ENCODE measurements around the gene RNF5.
"Not testable (repeated sequence)": the region's sequence is repeated elsewhere in the genome, so short reads cannot be mapped to it uniquely, and the experiment has no call there.

Gene RNF5

GRCh38 chr6:32208996-32209395 is 30.8 kb downstream of the RNF5 start:
- no peak for TF ChIP-seq POLR2AphosphoS5 (IDR thresholded peaks at IDR 0.05; ENCODE audit: low read depth, low read length)
- TF ChIP-seq TAF1 (IDR thresholded peaks at IDR 0.05; ENCODE audit: borderline replicate concordance, low read depth, low read length), result no peak
- no peak for TF ChIP-seq POLR2A (IDR thresholded peaks at IDR 0.05; ENCODE audit: low read depth, low read length)
- FAIRE-seq (no peak), DNase-seq (ENCODE audit: insufficient read length) (no peak)

GRCh38 chr6:32210191-32210601 is 32.0 kb downstream of the RNF5 start:
- no peak for TF ChIP-seq POLR2AphosphoS5 (IDR thresholded peaks at IDR 0.05; ENCODE audit: low read depth, low read length)
- no peak for TF ChIP-seq POLR2A (IDR thresholded peaks at IDR 0.05; ENCODE audit: low read depth, low read length)
- TF ChIP-seq TAF1 (IDR thresholded peaks at IDR 0.05; ENCODE audit: borderline replicate concordance, low read depth, low read length), result no peak
- FAIRE-seq (no peak), DNase-seq (ENCODE audit: insufficient read length) (no peak)

- DNase-seq (ENCODE audit: insufficient read length); FAIRE-seq: not testable (repeated sequence)
Observed at GRCh38 chr6:32211432-32211831, 33.2 kb downstream of the RNF5 start.

- DNase-seq (ENCODE audit: insufficient read length) (no peak), FAIRE-seq (no peak)
- TF ChIP-seq POLR2A (IDR thresholded peaks at IDR 0.05; ENCODE audit: low read depth, low read length), result no peak
Observed at GRCh38 chr6:32212076-32212760, 34.0 kb downstream of the RNF5 start.

GRCh38 chr6:32213649-32214048 is 35.4 kb downstream of the RNF5 start:
- no peak for FAIRE-seq
- no peak for TF ChIP-seq TAF1 (IDR thresholded peaks at IDR 0.05; ENCODE audit: borderline replicate concordance, low read depth, low read length)
- no peak for TF ChIP-seq POLR2AphosphoS5 (IDR thresholded peaks at IDR 0.05; ENCODE audit: low read depth, low read length)
- TF ChIP-seq POLR2A (IDR thresholded peaks at IDR 0.05; ENCODE audit: low read depth, low read length), result no peak

GRCh38 chr6:32214126-32214525 is 35.9 kb downstream of the RNF5 start:
- DNase-seq (ENCODE audit: insufficient read length) (no peak), FAIRE-seq (no peak)
- TF ChIP-seq POLR2A (IDR thresholded peaks at IDR 0.05; ENCODE audit: low read depth, low read length), result no peak
- no peak for TF ChIP-seq TAF1 (IDR thresholded peaks at IDR 0.05; ENCODE audit: borderline replicate concordance, low read depth, low read length)
- TF ChIP-seq POLR2AphosphoS5 (IDR thresholded peaks at IDR 0.05; ENCODE audit: low read depth, low read length), result no peak

More at GRCh38 chr6:32213649-32214048, 35.4 kb downstream of the RNF5 start:
- no peak for DNase-seq (ENCODE audit: insufficient read length)

GRCh38 chr6:32215617-32216016 is 37.4 kb downstream of the RNF5 start:
- TF ChIP-seq POLR2AphosphoS5 (IDR thresholded peaks at IDR 0.05; ENCODE audit: low read depth, low read length) (no peak), POLR2A (IDR thresholded peaks at IDR 0.05; ENCODE audit: low read depth, low read length) (no peak), TAF1 (IDR thresholded peaks at IDR 0.05; ENCODE audit: borderline replicate concordance, low read depth, low read length) (no peak)
- FAIRE-seq, result no peak

GRCh38 chr6:32216285-32216684 is 38.1 kb downstream of the RNF5 start:
- no peak for FAIRE-seq
- TF ChIP-seq POLR2A (IDR thresholded peaks at IDR 0.05; ENCODE audit: low read depth, low read length) (no peak), TAF1 (IDR thresholded peaks at IDR 0.05; ENCODE audit: borderline replicate concordance, low read depth, low read length) (no peak), POLR2AphosphoS5 (IDR thresholded peaks at IDR 0.05; ENCODE audit: low read depth, low read length) (no peak)

More at GRCh38 chr6:32215617-32216016, 37.4 kb downstream of the RNF5 start:
- no peak for DNase-seq (ENCODE audit: insufficient read length)

GRCh38 chr6:32216998-32217397 is 38.8 kb downstream of the RNF5 start:
- FAIRE-seq (no peak), DNase-seq (ENCODE audit: insufficient read length) (no peak)
- TF ChIP-seq POLR2AphosphoS5 (IDR thresholded peaks at IDR 0.05; ENCODE audit: low read depth, low read length) (no peak), TAF1 (IDR thresholded peaks at IDR 0.05; ENCODE audit: borderline replicate concordance, low read depth, low read length) (no peak), POLR2A (IDR thresholded peaks at IDR 0.05; ENCODE audit: low read depth, low read length) (no peak)

More at GRCh38 chr6:32216285-32216684, 38.1 kb downstream of the RNF5 start:
- no peak for DNase-seq (ENCODE audit: insufficient read length)

GRCh38 chr6:32218167-32218566 is 40.0 kb downstream of the RNF5 start:
- DNase-seq (ENCODE audit: insufficient read length) (no peak), FAIRE-seq (no peak)
- TF ChIP-seq POLR2A (IDR thresholded peaks at IDR 0.05; ENCODE audit: low read depth, low read length), result no peak
- TF ChIP-seq TAF1 (IDR thresholded peaks at IDR 0.05; ENCODE audit: borderline replicate concordance, low read depth, low read length), result no peak
- no peak for TF ChIP-seq POLR2AphosphoS5 (IDR thresholded peaks at IDR 0.05; ENCODE audit: low read depth, low read length)

- no peak for FAIRE-seq
- DNase-seq (ENCODE audit: insufficient read length), result no peak
- TF ChIP-seq POLR2A (IDR thresholded peaks at IDR 0.05; ENCODE audit: low read depth, low read length) (no peak), POLR2AphosphoS5 (IDR thresholded peaks at IDR 0.05; ENCODE audit: low read depth, low read length) (no peak), TAF1 (IDR thresholded peaks at IDR 0.05; ENCODE audit: borderline replicate concordance, low read depth, low read length) (no peak)
Observed at GRCh38 chr6:32220021-32220420, 41.8 kb downstream of the RNF5 start.

- FAIRE-seq (no peak), DNase-seq (ENCODE audit: insufficient read length) (no peak)
- no peak for TF ChIP-seq TAF1 (IDR thresholded peaks at IDR 0.05; ENCODE audit: borderline replicate concordance, low read depth, low read length)
- no peak for TF ChIP-seq POLR2AphosphoS5 (IDR thresholded peaks at IDR 0.05; ENCODE audit: low read depth, low read length)
- no peak for TF ChIP-seq POLR2A (IDR thresholded peaks at IDR 0.05; ENCODE audit: low read depth, low read length)
Observed at GRCh38 chr6:32222333-32223230, 44.4 kb downstream of the RNF5 start.

All from GM12892 (cell line).